Stimulated activated CD8-positive, alpha-beta memory T cell treated with anti-CD3 and anti-CD28 coated beads, Interleukin-7, amount 100 ng/mL, for 24 hours (primary cell): ENCODE measurements around the gene NCK1.
"Not testable (repeated sequence)": the region's sequence is repeated elsewhere in the genome, so short reads cannot be mapped to it uniquely, and the experiment has no call there.

Experiments used
- DNase-seq: peaks from one replicate; pipeline ENCODE4 v3.0.0-alpha.2; 2020; ENCODE audit warnings: low read depth

The NCK1 gene

DNA sequence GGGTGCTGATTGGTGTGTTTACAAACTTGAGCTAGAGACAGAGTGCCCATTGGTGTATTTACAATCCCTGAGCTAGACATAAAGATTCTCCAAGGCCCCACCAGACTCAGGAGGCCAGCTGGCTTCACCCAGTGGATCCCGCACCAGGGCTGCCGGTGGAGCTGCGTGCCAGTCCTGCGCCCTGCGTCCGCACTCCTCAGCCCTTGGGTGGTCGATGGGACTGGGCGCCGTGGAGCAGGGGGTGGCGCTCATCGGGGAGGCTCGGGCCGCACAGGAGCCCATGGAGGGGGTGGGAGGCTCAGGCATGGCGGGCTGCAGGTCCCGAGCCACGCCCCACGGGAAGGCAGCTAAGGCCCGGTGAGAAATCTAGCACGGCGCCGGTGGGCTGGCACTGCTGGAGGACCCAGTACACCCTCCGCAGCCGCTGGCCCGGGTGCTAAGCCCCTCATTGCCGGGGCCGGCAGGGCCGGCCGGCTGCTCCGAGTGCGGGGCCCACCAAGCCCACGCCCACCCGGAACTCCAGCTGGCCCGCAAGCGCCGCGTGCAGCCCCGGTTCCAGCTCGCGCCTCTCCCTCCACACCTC lies 125.5 kb downstream of the NCK1 start:
- not testable (repeated sequence) for DNase-seq

DNA sequence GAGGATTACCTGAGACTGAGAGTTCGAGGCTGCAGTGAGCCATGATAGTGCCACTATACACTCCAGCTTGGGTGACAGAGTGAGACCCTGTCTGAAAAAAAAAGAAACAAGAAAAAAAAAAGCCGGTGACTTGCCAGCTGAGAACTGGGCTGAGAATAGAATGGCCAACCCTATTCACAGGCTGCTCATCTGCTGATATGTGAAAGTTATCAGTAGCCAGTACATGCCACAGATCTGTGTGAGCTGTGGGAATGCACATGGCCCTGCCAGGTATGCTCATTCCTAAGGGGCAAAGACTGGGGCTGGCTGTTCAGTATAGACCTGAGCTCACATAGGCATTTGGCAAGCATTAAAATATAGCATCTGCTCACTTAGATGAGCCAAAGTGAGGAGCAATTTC lies 126.6 kb downstream of the NCK1 start:
- no peak for DNase-seq

DNA sequence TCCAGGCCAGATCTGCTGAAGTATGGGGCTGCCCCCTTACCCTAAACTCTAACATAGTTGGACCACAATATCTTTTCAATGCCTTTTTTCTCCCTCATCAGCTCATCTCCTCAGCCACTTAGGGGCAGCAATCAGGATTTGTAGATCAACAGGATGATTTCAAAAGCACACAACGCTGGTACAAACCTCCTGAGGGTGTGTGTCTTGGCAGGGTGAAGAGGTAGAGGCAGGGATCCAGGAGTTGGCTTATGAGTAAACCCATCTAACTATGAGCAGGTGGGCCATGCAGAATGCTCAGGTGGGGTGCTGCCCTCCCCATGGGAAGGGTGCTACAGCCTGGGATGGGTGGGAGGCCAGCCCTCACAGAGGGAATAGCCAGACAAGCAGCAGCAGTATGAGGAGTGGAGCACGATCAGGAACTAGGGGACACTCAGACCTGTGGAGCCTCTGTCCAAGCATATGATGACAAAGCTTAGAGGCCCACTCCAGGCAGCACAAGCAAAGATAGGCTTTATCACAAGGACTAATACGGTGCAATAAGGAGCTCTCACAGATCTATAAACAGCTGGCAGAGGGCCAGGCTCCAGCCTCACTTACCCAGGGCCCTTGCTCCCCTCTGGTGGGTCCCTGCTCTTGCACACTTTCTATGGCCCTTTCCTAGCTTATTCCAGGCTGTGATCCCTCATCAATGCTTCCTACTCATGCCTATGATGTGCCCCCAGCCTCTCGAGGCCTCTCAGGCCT lies 127.9 kb downstream of the NCK1 start:
- no peak for DNase-seq

DNA sequence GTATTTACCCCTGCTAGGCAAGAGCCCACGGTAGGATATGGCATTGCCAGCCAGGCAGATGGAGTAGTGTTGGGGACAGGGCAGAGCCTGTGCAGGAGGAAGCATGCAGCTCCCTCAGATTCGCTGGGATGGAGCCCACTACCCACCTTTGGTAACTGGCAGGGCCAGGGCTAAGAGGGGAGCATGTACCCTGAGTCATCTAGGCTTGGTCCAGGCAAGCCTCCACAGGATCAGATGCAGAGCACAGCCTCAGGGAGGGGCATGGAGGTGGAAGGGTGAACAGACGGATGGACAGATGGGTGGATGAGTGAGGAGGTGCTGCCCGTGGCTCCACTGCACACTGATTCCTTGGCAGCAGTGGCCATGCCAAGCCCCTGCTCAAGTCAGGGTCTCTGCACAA lies 128.8 kb downstream of the NCK1 start:
- DNase-seq: no peak

DNA sequence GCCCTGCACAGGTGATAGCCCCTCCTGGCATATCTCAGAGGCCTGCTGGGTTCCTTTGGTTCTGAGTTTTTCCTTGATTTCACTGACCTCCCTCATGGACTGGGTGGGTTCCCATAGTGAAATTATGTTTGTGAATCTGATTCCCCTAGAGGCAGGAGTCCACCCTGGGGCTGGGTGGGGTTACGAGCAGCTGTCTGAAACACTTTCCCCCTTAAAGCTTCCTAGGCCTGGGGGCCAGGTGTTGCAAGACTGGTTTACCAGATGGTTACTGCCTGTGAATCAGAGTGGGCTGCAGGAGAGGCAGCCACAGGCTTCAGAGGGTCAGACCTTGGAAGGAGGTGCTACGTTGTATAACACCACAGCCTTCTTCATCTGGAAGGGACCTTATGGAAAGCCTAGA lies 130.1 kb downstream of the NCK1 start:
- DNase-seq: no peak

DNA sequence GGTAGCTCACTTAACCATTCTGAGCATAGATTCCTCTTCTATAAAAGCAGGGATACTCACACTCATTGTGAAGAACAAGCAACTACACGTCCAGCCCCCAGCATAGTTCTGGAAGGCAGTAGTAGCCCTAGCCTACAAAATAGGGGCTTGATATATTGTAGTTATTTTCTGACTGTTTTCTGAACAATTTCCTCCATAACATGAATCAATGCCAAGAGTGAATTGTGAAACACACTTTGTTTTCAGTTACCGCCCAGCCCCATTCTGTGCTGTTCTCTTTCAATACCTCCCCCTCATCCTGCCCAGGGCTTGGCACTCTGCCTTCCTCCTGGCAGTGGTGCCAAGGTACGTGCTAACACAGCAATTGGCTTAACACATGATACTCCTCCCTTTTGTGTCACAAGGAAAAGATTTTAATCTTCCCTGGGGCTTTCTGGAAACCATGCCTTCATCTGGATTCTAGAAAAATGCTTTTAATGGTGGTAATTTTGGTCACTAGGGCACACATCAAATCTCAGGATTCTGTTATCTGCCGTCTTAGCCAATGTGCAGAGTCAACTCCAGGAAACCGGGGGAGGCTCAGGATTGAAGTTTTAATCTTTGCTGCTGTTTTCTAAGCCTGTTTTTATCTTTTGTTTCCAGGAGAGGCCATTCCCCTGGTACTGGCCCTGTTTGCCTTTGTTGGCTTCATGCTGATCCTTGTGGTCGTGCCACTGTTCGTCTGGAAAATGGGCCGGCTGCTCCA lies 132.9 kb downstream of the NCK1 start:
- DNase-seq: no peak

DNA sequence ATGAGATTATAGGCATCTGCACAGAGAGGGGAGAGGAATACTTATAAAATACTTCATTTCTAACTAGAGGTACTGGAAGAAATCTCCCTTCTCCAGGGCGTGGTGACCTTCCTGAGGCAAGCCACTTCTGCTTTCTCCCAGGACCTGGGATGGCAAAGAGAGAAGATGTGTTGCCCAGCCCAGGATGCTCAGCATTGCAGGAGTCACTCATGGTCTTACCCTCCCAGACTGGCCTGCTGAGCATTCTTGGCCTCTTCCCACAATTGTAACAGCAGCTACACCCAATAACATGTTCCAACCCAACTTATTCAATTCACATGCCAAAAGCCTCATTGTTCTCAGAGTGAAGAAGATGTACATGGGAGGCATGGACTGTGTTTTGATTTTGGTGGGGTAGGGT lies 133.6 kb downstream of the NCK1 start:
- DNase-seq: no peak
